ENCODE measurements around the gene SMS.

Gene SMS

GRCh38 chrX:21978346-21978745 is 37.8 kb downstream of the SMS start:
- no peak for DNase-seq (ENCODE audit: low spot score)

- no peak for DNase-seq (ENCODE audit: low spot score)
Observed at GRCh38 chrX:21982311-21982710, 41.8 kb downstream of the SMS start.

- peak; percentile 58 for DNase-seq (ENCODE audit: low spot score)
Observed at GRCh38 chrX:21985332-21985777, 44.8 kb downstream of the SMS start.

- DNase-seq (ENCODE audit: low spot score): no peak
Observed at GRCh38 chrX:21986596-21986995, 46.1 kb downstream of the SMS start.

- no peak for DNase-seq (ENCODE audit: low spot score)
Observed at GRCh38 chrX:21989384-21989783, 48.9 kb downstream of the SMS start.

- no peak for DNase-seq (ENCODE audit: low spot score)
Observed at GRCh38 chrX:21990832-21991231, 50.3 kb downstream of the SMS start.

GRCh38 chrX:21991504-21991903 is 51.0 kb downstream of the SMS start:
- no peak for DNase-seq (ENCODE audit: low spot score)

GRCh38 chrX:21993265-21993664 is 52.8 kb downstream of the SMS start:
- DNase-seq (ENCODE audit: low spot score): peak; percentile 18

- no peak for DNase-seq (ENCODE audit: low spot score)
Observed at GRCh38 chrX:21996872-21997455, 56.5 kb downstream of the SMS start.

GRCh38 chrX:21998037-21998436 is 57.5 kb downstream of the SMS start:
- DNase-seq (ENCODE audit: low spot score): no peak

GRCh38 chrX:22004866-22005265 is 64.4 kb downstream of the SMS start:
- DNase-seq (ENCODE audit: low spot score): no peak

- no peak for DNase-seq (ENCODE audit: low spot score)
Observed at GRCh38 chrX:22012051-22012450, 71.5 kb downstream of the SMS start.

GRCh38 chrX:22012931-22013330 is 72.4 kb downstream of the SMS start:
- DNase-seq (ENCODE audit: low spot score): no peak

- no peak for DNase-seq (ENCODE audit: low spot score)
Observed at GRCh38 chrX:22015139-22015750, 74.7 kb downstream of the SMS start.

GRCh38 chrX:22021751-22022324 is 81.3 kb downstream of the SMS start:
- no peak for DNase-seq (ENCODE audit: low spot score)

GRCh38 chrX:22024577-22024976 is 84.1 kb downstream of the SMS start:
- no peak for DNase-seq (ENCODE audit: low spot score)

- no peak for DNase-seq (ENCODE audit: low spot score)
Observed at GRCh38 chrX:22025751-22026150, 85.2 kb downstream of the SMS start.

- no peak for DNase-seq (ENCODE audit: low spot score)
Observed at GRCh38 chrX:22026731-22027130, 86.2 kb downstream of the SMS start.

- no peak for DNase-seq (ENCODE audit: low spot score)
Observed at GRCh38 chrX:22032084-22032483, 91.6 kb downstream of the SMS start, which contains the start of gene PHEX. Gene PHEX, plus strand, starts transcription at chrX:22032325. Its CDS starts 681 bp downstream, at chrX:22033006.

- no peak for DNase-seq (ENCODE audit: low spot score)
Observed at GRCh38 chrX:22032506-22032905, 92.0 kb downstream of the SMS start.

GRCh38 chrX:22033818-22034217 is 93.3 kb downstream of the SMS start:
- DNase-seq (ENCODE audit: low spot score): no peak

- DNase-seq (ENCODE audit: low spot score): no peak
Observed at GRCh38 chrX:22035236-22035635, 94.7 kb downstream of the SMS start.

GRCh38 chrX:22037225-22037624 is 96.7 kb downstream of the SMS start:
- DNase-seq (ENCODE audit: low spot score): no peak

Data from putamen (tissue), 1 donor.